GM12878 (cell line): Measurements from ENCODE around the gene HRH3.

Experiments
- ATF2 ChIP-seq: IDR thresholded peaks from 2 replicates; pipeline ENCODE4 v1.6.1; 2012; ENCODE audit warnings: low read length, inconsistent platforms
- CBX3 ChIP-seq: fragments of 200-600 bp; sonication (generic); IDR thresholded peaks from 2 replicates; pipeline ENCODE4 v1.6.1; 2016; ENCODE audit warnings: low read depth, borderline replicate concordance
- CEBPB ChIP-seq, 2 experiments: fragments of 150-350 bp in 1 of 2; IDR thresholded peaks; 2 replicates each; pipeline ENCODE4 v1.6.1; 2012 to 2014; ENCODE audit warnings: low read depth in 2 of 2, low read length in 2 of 2, borderline replicate concordance in 1 of 2, inconsistent platforms in 1 of 2
- CHD2 ChIP-seq: IDR thresholded peaks from 2 replicates; pipeline ENCODE4 v1.6.1; 2011; ENCODE audit warnings: low read depth, low read length, improper control_type of control experiment, borderline replicate concordance
- CTCF ChIP-seq, 3 experiments: IDR thresholded peaks in 2 of 3; conservative IDR thresholded peaks in 1 of 3; 2 replicates each; pipeline ENCODE4 v1.5.1; 2011; ENCODE audit warnings: low read depth in 3 of 3, low read length in 3 of 3, mild to moderate bottlenecking in 3 of 3, control low read depth in 2 of 3, moderate library complexity in 2 of 3, inconsistent platforms in 1 of 3, mixed read lengths in 1 of 3; ENCODE audit not compliant: control insufficient read depth in 2 of 3, insufficient read depth in 1 of 3; ENCODE audit errors: extremely low read depth in 1 of 3
- EP300 ChIP-seq, 2 experiments: fragments of 150-350 bp in 1 of 2; IDR thresholded peaks; 2 replicates each; pipeline ENCODE4 v1.6.1; 2011 to 2012; ENCODE audit warnings: low read depth in 2 of 2, low read length in 2 of 2, borderline replicate concordance in 1 of 2, improper control_type of control experiment in 1 of 2, inconsistent platforms in 1 of 2; ENCODE audit not compliant: control insufficient read depth in 1 of 2
- GABPA ChIP-seq: IDR thresholded peaks from 2 replicates; pipeline ENCODE4 v1.6.1; 2014; ENCODE audit warnings: antibody characterized with exemption, low read depth, mild to moderate bottlenecking, inconsistent platforms
- HDGF ChIP-seq: fragments of 450-650 bp; IDR thresholded peaks from 2 replicates; pipeline ENCODE4 v1.6.1; 2016; ENCODE audit warnings: antibody characterized with exemption
- MTA2 ChIP-seq: fragments of 450-650 bp; IDR thresholded peaks from 2 replicates; pipeline ENCODE4 v1.6.1; 2016; ENCODE audit warnings: low read depth, mild to moderate bottlenecking, moderate library complexity
- RFX5 ChIP-seq: IDR thresholded peaks from 2 replicates; pipeline ENCODE4 v1.6.1; 2011; ENCODE audit warnings: low read depth, low read length, improper control_type of control experiment
- SIN3A ChIP-seq: IDR thresholded peaks from 2 replicates; pipeline ENCODE4 v1.6.1; 2012; ENCODE audit warnings: low read depth, low read length, improper control_type of control experiment
- ZNF274 ChIP-seq: IDR thresholded peaks from one replicate; pipeline ENCODE4 v1.8.0; 2011; ENCODE audit not compliant: insufficient read length, insufficient read depth
- ZZZ3 ChIP-seq: IDR thresholded peaks from 2 replicates; pipeline ENCODE4 v1.6.1; 2011; ENCODE audit warnings: low read depth; ENCODE audit not compliant: control insufficient read depth, insufficient read length

GRCh38 chr20:62186887-62187866, 32.9 kb downstream of the HRH3 start:
- TF ChIP-seq CTCF (IDR thresholded peaks at IDR 0.05 in 2 of 3, conservative IDR thresholded peaks at IDR 0.05 in 1 of 3; ENCODE audit: control insufficient read depth in 2 of 3, extremely low read depth in 1 of 3, insufficient read depth in 1 of 3, low read depth in 3 of 3, low read length in 3 of 3) (no peak), ZNF274 (no peak), GABPA (no peak), SIN3A (no peak), MTA2 (no peak), EP300 (IDR thresholded peaks at IDR 0.05; ENCODE audit: borderline replicate concordance in 1 of 2, control insufficient read depth in 1 of 2, low read depth in 2 of 2, low read length in 2 of 2) (no peak), CBX3 (no peak), HDGF (no peak), CEBPB (IDR thresholded peaks at IDR 0.05; ENCODE audit: borderline replicate concordance in 1 of 2, low read depth in 2 of 2, low read length in 2 of 2) (no peak), RFX5 (no peak), ZZZ3 (no peak), CHD2 (no peak), ATF2 (no peak)
